GM03348 (cell line): Measurements from ENCODE around the gene RNASE7.

Experiments used
- DNase-seq: peaks from one replicate; pipeline ENCODE4 v3.0.0; 2012; ENCODE audit warnings: low spot score

Gene RNASE7

DNA sequence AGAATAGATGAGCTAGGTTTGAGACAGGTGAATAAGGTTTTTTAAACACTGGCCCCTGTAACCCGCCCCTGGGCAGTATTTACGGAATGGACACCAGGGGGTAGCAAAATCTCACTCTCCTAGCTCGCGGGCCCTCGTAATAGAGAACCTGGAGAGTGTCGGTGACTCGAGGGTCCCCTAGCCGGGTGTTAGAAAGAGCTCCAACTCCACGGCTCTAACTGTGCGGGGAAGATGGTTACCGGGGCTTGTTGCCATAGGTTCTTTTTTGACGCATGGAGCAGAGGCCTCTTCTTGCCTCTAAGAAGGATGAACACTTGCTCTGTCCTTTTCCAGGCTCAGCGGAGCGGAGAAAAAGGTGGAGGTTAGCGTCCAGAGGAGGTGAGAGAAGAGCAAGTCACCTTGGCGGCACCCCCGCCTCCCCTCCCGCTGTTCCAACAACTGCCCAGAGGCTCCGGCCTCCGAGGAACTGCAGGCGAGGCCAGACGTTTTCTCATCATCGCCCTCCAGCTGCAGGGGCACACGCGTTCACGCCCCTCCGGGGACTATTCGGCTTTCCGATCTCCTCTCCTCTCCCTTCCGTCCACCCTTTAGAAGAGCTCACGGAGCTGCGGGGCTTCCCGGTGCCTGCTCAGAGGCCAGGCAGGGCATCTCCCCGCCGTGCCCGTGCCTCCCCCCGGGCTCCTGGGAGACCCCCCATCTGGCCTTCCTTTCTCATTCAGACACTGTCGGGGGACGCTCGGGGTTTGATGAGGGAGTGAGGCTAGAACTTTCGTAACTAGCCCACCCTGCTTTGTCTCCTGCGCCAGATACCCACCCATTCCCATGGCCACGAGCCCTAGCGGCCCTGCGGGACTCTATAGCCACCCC lies 26.6 kb downstream of the RNASE7 start:
- DNase-seq: peak; percentile 65

DNA sequence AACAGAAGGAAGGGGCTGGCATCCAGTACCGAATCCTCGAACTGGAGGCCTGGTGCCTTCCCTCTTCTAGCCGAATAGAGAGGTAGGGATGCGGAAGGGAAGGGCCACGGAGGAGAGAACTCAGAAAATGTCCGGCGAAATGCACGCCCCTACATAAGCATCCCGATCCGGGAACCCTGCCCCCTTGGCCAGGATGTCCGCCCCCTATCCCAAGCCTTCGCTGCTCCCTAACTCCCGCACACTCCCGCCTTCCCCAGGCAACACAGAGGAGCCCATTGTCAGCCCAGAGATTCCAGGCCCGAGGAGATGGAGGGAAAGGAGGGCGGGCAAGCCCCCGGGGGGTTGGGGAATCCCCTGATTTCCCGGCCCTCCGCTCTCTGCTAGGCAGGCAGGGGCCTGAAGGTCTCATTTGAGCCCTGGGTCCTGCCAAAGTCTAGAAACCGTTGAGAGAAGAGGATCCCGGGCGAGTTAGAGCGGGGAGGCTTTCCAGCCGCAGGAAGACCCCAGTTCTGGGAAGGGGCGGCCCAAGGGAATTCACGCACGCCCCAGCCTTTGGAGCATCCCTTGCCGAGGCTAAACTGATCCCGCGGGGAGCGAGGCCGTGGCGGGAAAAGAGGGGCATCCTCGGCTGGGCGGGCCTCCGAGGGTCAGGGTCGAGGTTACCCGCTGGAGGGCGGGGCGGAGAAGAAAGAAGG lies 27.4 kb downstream of the RNASE7 start:
- DNase-seq: peak; percentile 53

DNA sequence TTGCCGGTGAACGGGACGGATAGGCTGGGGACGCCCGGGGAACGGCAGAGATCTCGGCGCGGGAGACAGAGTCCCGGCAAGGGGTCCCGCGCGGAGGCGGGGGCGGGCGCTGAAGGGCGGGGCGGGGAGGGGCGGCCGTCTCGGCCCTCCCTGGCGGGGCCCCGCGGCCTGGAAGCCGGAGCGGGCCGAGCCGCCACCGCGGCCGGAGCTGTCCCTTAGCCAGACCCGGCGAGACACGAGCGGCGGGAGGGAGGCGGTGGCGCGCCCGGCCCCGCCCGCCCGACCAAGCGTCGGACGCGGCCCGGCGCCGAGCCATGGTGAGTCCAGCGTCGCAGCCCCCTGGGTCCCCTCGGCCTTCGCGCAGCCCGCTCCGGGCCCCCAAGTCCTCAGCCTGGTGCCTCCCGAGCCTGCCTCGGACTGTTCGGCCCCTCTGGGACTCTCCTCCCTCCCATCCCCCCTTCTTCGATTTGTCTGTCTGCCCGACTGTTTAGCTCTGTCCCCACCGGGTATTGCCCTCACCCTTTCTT lies 28.0 kb downstream of the RNASE7 start, which contains the start of gene ARHGEF40:
TSS of gene ARHGEF40 (plus strand) at position 222 of the 527 bp plus-strand sequence. CDS start at position 315, 93 bp downstream.
- DNase-seq: peak; percentile 89

DNA sequence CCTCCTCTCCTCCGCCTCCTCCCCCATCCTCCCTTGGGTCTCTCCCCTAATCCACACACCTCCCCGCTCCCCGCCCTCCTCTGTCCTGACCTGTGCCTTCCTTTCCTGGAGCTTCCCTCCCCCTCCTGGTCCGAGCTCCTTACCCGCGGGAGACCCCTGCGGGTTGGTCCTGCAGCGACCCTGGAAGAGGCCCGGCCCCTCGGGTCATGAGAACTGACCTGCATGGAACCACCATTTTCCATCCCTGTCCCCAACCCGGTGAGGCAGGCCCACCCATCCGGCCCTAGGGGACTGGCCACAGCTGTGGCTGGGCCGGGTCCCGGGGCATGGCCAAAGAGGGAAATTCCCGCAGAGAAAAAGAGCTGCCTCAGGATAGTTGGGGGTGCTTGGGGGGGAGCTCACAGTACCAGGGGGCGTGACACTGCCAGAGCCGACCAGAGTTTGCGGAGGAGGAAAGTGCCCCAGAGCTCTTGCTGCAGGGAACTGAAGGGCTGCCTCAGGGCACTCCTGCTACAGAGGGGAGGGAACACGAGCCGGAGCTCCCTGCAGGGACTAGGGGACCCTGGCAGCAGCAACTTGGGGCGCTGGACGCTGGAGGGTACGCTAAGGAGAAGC lies 28.6 kb downstream of the RNASE7 start:
- DNase-seq: peak; percentile 54

DNA sequence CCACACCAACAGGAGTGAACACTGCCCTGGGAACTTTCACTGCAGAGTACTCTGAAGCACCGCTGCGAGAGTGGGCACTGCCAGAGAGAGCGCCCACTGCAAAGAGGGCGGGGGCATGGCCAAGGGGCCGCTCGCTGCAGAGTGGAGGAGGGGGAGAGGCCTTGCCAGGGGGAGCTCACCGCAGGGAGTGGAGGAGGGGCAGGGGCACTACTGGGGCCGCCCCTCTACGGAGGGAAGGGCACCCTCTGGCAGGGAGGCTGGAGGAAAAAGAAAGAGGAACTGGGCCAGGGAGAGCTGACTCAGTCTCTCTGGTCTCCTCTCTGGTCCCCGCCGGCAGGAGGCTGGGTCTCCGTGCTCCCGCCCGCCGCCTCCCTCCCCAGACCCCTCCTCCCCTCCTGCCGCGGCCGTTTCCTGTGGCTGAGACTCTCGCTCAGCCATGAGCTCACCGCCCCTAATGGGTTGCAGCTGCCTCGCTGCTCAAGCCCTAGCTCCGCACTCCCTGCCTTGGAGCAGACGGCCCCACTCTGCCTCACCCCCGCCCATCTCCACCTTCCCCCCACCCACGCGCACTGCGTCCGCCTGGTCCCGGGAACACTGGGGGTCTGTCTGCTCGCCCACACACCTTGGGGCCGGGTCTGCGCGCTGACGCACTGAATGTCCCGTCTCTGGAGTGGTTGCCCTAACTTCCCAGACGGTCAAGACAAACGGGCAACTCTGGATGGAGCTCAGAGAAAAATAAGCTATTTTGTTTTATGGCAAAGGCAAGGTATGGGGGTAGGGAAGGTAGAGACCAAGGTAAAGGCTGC lies 29.3 kb downstream of the RNASE7 start:
- peak; percentile 95 for DNase-seq

DNA sequence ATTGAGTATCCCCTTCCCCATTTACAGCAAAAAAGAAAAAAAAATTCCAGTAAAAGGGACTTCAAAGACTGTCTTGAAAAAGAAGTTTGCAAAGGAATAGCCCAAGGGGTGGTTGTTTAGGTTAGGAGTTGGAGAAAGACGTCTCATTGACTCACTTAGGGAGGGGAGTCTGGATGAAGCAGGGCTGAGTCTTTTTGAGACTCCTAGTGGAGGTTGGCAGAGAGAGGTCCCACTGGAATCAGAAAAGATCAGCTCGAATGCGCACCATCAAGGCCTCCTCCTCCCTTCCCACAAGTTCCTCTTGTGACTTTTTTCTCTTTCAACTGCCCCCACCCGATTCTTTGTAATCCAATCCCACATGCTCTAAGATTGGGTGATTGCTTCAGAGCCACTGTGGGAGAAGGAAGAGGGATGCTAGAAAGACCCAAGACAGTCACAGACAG lies 29.9 kb downstream of the RNASE7 start:
- peak; percentile 78 for DNase-seq

DNA sequence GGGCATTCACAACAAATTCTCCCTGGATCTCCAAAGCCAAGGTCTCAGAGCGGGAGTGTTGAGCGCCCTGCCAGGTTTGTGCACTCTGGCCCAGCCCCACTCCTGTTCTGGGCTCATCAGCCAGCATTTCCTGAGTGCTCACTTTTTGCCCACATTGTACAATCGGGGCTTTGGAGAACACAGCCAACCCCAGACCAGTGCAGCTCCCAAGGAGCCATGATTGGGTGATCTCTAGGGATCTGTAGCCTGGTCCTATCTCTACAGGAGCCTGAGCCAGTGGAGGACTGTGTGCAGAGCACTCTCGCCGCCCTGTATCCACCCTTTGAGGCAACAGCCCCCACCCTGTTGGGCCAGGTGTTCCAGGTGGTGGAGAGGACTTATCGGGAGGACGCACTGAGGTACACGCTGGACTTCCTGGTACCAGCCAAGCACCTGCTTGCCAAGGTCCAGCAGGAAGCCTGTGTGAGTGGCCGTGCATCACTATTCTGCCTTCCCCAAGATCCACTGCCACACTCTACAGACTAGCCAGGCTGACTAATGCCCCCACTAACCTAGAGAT lies 30.7 kb downstream of the RNASE7 start:
- no peak for DNase-seq

DNA sequence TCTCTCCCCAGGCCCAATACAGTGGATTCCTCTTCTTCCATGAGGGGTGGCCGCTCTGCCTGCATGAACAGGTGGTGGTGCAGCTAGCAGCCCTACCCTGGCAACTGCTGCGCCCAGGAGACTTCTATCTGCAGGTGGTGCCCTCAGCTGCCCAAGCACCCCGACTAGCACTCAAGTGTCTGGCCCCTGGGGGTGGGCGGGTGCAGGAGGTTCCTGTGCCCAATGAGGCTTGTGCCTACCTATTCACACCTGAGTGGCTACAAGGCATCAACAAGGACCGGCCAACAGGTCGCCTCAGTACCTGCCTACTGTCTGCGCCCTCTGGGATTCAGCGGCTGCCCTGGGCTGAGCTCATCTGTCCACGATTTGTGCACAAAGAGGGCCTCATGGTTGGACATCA lies 31.8 kb downstream of the RNASE7 start:
- DNase-seq: no peak

DNA sequence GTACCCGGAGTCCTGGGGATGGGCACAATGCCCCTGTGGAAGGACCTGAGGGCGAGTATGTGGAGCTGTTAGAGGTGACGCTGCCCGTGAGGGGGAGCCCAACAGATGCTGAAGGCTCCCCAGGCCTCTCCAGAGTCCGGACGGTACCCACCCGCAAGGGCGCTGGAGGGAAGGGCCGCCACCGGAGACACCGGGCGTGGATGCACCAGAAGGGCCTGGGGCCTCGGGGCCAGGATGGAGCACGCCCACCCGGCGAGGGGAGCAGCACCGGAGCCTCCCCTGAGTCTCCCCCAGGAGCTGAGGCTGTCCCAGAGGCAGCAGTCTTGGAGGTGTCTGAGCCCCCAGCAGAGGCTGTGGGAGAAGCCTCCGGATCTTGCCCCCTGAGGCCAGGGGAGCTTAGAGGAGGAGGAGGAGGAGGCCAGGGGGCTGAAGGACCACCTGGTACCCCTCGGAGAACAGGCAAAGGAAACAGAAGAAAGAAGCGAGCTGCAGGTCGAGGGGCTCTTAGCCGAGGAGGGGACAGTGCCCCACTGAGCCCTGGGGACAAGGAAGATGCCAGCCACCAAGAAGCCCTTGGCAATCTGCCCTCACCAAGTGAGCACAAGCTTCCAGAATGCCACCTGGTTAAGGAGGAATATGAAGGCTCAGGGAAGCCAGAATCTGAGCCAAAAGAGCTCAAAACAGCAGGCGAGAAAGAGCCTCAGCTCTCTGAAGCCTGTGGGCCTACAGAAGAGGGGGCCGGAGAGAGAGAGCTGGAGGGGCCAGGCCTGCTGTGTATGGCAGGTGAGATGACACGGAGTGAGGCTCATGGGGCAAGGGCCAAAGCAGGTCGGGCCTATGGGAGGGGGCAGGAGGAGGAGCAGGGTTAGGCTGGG lies 32.5 kb downstream of the RNASE7 start:
- DNase-seq: no peak

DNA sequence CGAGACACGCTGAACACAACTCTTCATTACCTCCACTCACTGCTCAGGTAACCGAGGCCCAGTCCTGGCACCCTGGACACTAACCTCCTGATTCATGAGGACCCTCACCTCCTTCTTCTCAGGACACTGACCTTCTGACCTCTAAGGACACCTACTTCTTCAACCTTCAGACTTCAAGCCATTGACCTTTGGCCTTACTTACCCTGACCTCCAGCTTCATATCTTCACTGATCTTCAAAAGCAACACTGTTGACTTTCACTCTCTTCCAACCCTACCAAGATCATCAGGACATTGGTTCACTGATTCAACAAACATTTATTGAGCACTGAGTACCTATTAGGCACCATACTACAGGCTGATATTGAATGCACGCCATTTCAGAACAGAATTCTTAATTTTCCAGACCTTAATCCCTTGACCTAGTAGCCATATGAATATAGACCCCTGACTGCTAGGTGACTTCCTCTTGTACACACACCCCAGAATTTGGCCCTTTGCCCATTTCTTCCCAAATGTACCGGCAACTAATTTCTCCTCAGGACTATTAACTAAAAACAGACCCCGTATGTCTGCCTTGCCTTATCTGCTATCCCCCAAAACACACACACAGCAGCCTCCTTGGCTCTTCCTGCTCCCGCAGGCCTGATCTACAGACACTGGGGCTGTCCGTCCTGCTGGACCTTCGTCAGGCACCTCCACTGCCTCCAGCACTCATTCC lies 33.7 kb downstream of the RNASE7 start:
- DNase-seq: no peak

DNA sequence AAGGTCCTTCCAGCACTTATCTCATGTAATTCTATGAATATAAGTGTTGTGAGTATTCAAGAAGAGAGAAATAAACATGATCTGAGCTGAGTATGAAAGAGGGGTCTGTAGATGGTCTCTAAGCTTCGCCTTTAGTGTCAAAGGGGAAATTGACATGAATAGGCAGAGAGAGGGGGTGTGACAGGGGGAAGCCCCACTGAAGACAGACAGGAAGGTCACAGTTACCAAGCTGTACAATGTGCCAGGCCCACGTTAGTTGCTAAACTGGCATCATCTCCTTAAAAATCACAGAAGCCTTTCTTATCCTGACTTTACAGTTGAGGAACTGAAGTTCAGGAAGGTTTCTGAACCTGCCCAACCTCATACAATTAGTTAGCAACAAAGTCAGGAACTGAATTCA lies 35.5 kb downstream of the RNASE7 start:
- no peak for DNase-seq

DNA sequence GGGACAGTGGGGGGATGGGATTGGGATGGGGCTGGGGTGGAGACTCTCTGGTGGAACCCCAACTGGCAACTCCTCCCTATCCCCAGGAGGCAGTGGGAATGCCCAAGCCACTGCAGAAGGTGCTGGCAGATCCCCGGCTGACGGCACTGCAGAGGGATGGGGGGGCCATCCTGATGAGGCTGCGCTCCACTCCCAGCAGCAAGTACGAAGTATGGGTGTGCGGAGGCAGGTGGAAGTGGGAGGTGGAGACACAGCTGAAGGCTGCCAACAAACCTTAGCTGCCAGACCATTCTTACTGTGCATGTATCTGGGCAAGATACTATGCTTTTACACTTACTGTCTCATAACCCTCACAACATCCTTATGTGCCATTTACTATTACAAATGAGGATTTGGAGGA lies 36.1 kb downstream of the RNASE7 start:
- no peak for DNase-seq

DNA sequence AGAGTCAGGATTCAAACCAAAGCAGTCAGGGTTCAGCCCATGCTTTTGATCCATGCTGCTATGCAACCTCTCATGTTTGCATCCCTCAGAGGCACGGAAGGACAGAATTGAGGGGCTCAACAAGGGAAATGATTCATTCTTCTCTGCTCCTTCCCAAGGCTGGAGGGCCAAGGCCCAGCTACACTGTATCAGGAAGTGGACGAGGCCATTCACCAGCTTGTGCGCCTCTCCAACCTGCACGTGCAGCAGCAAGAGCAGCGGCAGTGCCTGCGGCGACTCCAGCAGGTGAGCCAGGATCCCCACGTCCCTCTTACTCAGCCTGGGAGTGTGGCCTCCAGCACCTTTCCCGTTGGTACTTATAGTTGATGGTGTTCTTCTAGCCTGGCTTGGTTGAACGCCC lies 36.6 kb downstream of the RNASE7 start:
- no peak for DNase-seq

DNA sequence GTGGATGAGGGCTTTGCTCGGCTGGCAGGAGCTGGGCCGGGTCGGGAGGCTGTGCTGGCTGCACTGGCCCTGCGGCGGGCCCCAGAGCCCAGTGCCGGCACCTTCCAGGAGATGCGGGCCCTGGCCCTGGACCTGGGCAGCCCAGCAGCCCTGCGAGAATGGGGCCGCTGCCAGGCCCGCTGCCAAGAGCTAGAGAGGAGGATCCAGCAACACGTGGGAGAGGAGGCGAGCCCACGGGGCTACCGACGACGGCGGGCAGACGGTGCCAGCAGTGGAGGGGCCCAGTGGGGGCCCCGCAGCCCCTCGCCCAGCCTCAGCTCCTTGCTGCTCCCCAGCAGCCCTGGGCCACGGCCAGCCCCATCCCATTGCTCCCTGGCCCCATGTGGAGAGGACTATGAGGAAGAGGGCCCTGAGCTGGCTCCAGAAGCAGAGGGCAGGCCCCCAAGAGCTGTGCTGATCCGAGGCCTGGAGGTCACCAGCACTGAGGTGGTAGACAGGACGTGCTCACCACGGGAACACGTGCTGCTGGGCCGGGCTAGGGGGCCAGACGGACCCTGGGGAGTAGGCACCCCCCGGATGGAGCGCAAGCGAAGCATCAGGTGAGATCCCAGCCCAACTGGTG lies 39.5 kb downstream of the RNASE7 start:
- no peak for DNase-seq

DNA sequence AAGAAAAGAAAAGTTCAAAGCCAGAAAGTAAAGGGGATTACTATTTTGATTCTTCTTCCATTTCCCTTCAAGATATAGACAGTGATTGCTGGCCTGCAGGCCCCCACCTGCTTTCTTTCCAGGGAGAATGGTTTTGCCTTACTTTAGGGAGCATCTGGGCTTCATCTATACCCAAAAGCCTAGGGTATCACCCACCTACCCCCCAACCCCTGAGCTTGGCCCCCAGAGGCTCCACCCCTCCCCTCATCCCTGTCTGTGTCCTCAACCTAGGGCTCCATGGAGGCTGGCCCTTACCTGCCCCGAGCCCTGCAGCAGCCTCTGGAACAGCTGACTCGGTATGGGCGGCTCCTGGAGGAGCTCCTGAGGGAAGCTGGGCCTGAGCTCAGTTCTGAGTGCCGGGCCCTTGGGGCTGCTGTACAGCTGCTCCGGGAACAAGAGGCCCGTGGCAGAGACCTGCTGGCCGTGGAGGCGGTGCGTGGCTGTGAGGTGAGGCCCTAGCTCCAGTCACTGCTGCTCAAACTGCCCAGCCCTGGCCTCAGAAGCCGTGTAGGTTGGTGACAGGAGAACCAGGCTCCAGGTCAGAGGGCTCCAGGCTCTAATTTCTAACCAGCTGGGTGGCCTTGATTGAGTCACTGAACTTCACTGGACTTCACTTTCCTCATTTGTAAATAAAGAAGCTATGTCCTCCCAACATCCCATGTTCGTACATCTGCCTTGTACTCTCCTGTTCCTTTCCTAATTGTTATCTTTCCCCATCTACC lies 41.6 kb downstream of the RNASE7 start:
- DNase-seq: no peak

DNA sequence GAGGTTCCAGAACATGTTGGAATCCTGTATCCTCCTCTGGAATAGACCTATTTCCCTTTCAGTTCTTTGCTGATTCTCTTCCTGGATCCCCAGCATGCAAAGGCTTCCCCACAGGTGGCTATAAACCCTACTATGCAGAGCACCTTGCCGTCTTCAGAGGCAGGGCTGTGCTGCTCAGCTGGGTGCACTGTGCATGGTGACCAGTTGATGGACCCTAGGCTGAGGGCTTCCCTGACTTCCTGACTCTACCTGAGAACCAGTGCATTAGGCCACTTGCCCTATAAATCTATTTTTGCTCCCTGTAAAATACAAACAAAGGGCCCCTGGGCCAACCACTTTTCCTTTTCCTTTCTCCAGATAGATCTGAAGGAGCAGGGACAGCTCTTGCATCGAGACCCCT lies 42.2 kb downstream of the RNASE7 start:
- DNase-seq: no peak

DNA sequence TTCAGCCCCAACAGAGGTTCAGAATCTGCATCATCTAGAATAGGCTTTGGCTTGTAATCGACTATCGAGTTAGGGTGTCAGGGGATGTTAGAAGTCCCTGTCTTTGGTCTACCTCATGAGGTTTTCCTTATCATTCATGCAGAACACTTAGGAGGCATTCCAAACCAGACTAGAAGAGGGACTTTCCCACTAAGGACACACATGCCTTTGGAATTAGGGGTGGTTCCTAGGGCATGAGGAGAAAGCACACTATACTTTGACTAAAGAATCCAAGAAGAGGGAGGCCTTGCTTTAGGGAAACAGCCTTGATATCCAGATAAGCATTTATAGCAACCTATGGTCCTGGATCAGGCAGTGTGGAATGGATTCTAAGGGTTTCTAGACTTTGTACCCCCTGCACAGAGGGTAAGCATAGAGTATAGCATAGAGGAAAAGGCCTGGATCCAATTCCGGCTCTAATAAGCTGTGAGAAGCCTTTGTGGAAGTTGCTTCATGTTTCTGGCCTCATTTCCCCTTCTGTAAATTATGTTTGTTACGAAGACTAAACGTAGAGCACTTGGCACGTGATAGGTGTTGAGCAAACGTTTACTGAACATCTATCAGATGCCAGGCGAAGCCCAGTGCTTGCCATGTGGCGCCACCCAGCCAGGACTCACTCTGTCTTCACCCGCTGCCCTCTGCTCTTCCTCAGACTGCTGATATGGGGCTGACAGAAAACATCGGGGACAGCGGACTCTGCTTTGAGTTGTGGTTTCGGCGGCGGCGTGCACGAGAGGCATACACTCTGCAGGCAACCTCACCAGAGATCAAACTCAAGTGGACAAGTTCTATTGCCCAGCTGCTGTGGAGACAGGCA lies 43.1 kb downstream of the RNASE7 start:
- peak; percentile 69 for DNase-seq

DNA sequence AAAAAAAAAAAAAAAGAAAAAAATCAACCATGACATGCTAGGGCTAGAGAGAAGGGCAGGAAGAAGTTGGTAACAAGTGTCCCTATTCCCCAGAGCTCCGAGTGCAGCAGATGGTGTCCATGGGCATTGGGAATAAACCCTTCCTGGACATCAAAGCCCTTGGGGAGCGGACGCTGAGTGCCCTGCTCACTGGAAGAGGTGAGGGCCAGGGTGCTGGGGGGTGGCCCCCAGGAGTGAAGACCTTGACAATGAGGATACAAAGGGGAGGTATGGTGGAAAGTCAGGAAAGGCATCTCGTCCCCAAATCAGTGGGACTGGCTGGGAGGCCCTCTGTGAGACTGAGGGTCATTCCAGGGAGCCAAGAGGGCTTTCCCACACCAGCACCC lies 44.7 kb downstream of the RNASE7 start:
- no peak for DNase-seq
